IMR-90 (cell line): Measurements from ENCODE around the gene PDXDC1.
"Not testable (repeated sequence)": the region's sequence is repeated elsewhere in the genome, so short reads cannot be mapped to it uniquely, and the experiment has no call there.

Experiments used
- CEBPB ChIP-seq: IDR thresholded peaks from 2 replicates; pipeline ENCODE4 v1.6.1; 2012; ENCODE audit warnings: low read depth, low read length, improper control_type of control experiment
- MAZ ChIP-seq: IDR thresholded peaks from 2 replicates; pipeline ENCODE4 v1.6.1; 2012; ENCODE audit warnings: low read depth, mild to moderate bottlenecking, low read length, improper control_type of control experiment, moderate library complexity, borderline replicate concordance
- POLR2A ChIP-seq: IDR thresholded peaks from 2 replicates; pipeline ENCODE4 v1.6.1; 2012; ENCODE audit warnings: mild to moderate bottlenecking, low read depth, low read length
- RAD21 ChIP-seq: IDR thresholded peaks from 2 replicates; pipeline ENCODE4 v1.6.1; 2012; ENCODE audit warnings: low read length, improper control_type of control experiment
- RFX5 ChIP-seq: IDR thresholded peaks from 2 replicates; pipeline ENCODE4 v1.8.0; 2012; ENCODE audit warnings: low read depth, mild to moderate bottlenecking, low read length, moderate library complexity
- USF2 ChIP-seq: fragments of 150-350 bp; IDR thresholded peaks from 2 replicates; pipeline ENCODE4 v1.6.1; 2017; ENCODE audit warnings: mild to moderate bottlenecking, antibody characterized with exemption, low read length, low read depth
- TF ChIP-seq, protein P1 (sequence below): conservative IDR thresholded peaks from 2 replicates; pipeline ENCODE4 v1.5.1; 2012; ENCODE audit warnings: mild to moderate bottlenecking, low read depth, low read length, improper control_type of control experiment

DNA sequence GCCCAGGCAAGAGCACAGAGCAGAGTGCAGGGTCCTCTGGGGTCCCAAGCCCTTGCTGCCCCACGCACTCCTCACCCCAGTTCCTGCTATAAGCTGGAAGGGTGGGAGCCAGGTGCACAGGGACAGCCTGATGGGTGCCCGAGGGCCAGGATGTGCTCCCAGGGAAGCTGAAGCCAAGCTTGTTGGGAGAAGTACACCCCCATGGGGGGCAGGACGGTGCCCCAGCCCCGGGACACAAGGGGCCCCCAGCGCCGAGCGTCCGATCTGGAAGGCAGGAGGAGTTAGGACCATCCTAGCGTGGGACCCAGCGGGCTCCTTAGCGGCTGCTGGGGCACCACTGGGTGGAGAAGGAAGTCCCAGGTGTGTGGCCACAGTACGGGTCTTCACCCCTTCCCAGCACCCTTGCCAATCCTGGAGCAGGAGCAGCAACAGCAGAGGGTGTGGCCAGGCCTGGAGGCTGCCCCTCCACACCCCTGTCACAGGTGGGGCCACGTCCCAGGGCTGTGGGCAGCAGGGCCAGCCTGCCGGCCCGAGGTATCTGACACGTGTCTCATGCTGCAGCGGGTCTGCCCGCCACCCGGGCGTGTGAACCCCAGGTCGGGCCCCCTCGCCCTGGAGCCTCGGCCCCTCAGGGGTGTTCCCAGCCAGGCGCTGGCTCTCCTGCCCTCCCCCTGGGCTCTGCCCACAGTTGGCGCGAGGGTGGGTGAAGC lies 168.2 kb downstream of the PDXDC1 start:
- not testable (repeated sequence) for TF ChIP-seq USF2, RFX5, POLR2A, CEBPB, MAZ, RAD21
- TF ChIP-seq, protein P1, sequence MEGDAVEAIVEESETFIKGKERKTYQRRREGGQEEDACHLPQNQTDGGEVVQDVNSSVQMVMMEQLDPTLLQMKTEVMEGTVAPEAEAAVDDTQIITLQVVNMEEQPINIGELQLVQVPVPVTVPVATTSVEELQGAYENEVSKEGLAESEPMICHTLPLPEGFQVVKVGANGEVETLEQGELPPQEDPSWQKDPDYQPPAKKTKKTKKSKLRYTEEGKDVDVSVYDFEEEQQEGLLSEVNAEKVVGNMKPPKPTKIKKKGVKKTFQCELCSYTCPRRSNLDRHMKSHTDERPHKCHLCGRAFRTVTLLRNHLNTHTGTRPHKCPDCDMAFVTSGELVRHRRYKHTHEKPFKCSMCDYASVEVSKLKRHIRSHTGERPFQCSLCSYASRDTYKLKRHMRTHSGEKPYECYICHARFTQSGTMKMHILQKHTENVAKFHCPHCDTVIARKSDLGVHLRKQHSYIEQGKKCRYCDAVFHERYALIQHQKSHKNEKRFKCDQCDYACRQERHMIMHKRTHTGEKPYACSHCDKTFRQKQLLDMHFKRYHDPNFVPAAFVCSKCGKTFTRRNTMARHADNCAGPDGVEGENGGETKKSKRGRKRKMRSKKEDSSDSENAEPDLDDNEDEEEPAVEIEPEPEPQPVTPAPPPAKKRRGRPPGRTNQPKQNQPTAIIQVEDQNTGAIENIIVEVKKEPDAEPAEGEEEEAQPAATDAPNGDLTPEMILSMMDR, result not testable (repeated sequence)
